ENCODE data around the gene SLIT3. TPM values are rescaled to one million over a fixed set of nuclear protein-coding genes. Genes with fewer than 3 reads are reported as not detected.

The SLIT3 gene
- total RNA-seq, 1 donor from 2014 or later = 0.22 TPM

GRCh38 chr5:168653626-168654025 is 647.3 kb downstream of the SLIT3 start:
- H3K4me2 ChIP-seq = peak overlapping the region; percentile 15
- H3K36me3 Mint-ChIP-seq = no peaks in the 10 kb centered on the region
- peak overlapping the region; percentile 13 for H3K4me3 Mint-ChIP-seq
- H2AFZ ChIP-seq (replicated peaks) = no peak overlapping the region
- peaks cover 9% of the 10 kb centered on the region for H3K9me3 Mint-ChIP-seq
- peaks cover 14% of the 10 kb centered on the region for H4K20me1 ChIP-seq (ENCODE audit: low read depth)
- TF ChIP-seq EZH2 (IDR thresholded peaks at IDR 0.05) (no peak), EZH2phosphoT487 (IDR thresholded peaks at IDR 0.05) (no peak), CTCF (IDR thresholded peaks at IDR 0.05) (no peak)
- peaks cover 10% of the 10 kb centered on the region for H3K4me1 ChIP-seq
- H3K4me3 ChIP-seq = no peak overlapping the region
- H3K9me3 ChIP-seq (ENCODE audit: low read depth) = no peaks in the 10 kb centered on the region
- H3F3A ChIP-seq (ENCODE audit: low read depth) = peaks cover 15% of the 10 kb centered on the region
- H3K36me3 ChIP-seq = no peaks in the 10 kb centered on the region
- no peaks in the 10 kb centered on the region for H3K79me2 ChIP-seq (ENCODE audit: low read depth)
- no peak overlapping the region for H3K9ac ChIP-seq
- no peak overlapping the region for H3K27ac ChIP-seq
- H3K27me3 ChIP-seq = peaks cover 12% of the 10 kb centered on the region
- no peak overlapping the region for H3K27ac Mint-ChIP-seq
- H3K27me3 Mint-ChIP-seq (ENCODE audit: insufficient read depth, low read depth) = peaks cover 23% of the 10 kb centered on the region
- peak; percentile 22 for DNase-seq (ENCODE audit: low spot score)
- peaks cover 18% of the 10 kb centered on the region for H3K4me1 Mint-ChIP-seq

GRCh38 chr5:168651648-168652047 is 649.3 kb downstream of the SLIT3 start:
- no peaks in the 10 kb centered on the region for H3K79me2 ChIP-seq (ENCODE audit: low read depth)
- peaks cover 15% of the 10 kb centered on the region for H3F3A ChIP-seq (ENCODE audit: low read depth)
- peaks cover 12% of the 10 kb centered on the region for H3K27me3 ChIP-seq
- H4K20me1 ChIP-seq (ENCODE audit: low read depth) = peaks cover 14% of the 10 kb centered on the region
- H2AFZ ChIP-seq (replicated peaks) = no peak overlapping the region
- Mint-ChIP-seq H3K27ac (no peak overlapping the region), H3K4me3 (no peak overlapping the region), H3K36me3 (no peaks in the 10 kb centered on the region), H3K27me3 (ENCODE audit: insufficient read depth, low read depth) (peaks cover 18% of the 10 kb centered on the region), H3K9me3 (peaks cover 9% of the 10 kb centered on the region), H3K4me1 (peaks cover 18% of the 10 kb centered on the region)
- no peak for DNase-seq (ENCODE audit: low spot score)
- TF ChIP-seq EZH2 (IDR thresholded peaks at IDR 0.05) = no peak
- TF ChIP-seq CTCF (IDR thresholded peaks at IDR 0.05) = no peak
- TF ChIP-seq EZH2phosphoT487 (IDR thresholded peaks at IDR 0.05) = no peak
- no peak overlapping the region for H3K27ac ChIP-seq
- no peak overlapping the region for H3K9ac ChIP-seq
- no peak overlapping the region for H3K4me3 ChIP-seq
- no peaks in the 10 kb centered on the region for H3K36me3 ChIP-seq
- no peak overlapping the region for H3K4me2 ChIP-seq
- H3K9me3 ChIP-seq (ENCODE audit: low read depth) = no peaks in the 10 kb centered on the region
- H3K4me1 ChIP-seq = peaks cover 10% of the 10 kb centered on the region

GRCh38 chr5:168649306-168649705 is 651.6 kb downstream of the SLIT3 start:
- Histone ChIP-seq H3K9me3 (ENCODE audit: low read depth) (no peaks in the 10 kb centered on the region), H3K79me2 (ENCODE audit: low read depth) (no peaks in the 10 kb centered on the region), H2AFZ (replicated peaks) (no peak overlapping the region), H3K36me3 (no peaks in the 10 kb centered on the region), H3K4me3 (no peak overlapping the region), H4K20me1 (ENCODE audit: low read depth) (peaks cover 7% of the 10 kb centered on the region), H3K9ac (no peak overlapping the region), H3F3A (ENCODE audit: low read depth) (peaks cover 12% of the 10 kb centered on the region), H3K27me3 (peaks cover 6% of the 10 kb centered on the region), H3K4me1 (peaks cover 10% of the 10 kb centered on the region), H3K27ac (no peak overlapping the region), H3K4me2 (no peak overlapping the region)
- Mint-ChIP-seq H3K4me1 (peaks cover 12% of the 10 kb centered on the region), H3K27ac (no peak overlapping the region), H3K27me3 (ENCODE audit: insufficient read depth, low read depth) (peaks cover 17% of the 10 kb centered on the region), H3K9me3 (peaks cover 19% of the 10 kb centered on the region), H3K36me3 (peaks cover 3% of the 10 kb centered on the region), H3K4me3 (no peak overlapping the region)
- TF ChIP-seq EZH2phosphoT487 (IDR thresholded peaks at IDR 0.05) (no peak), CTCF (IDR thresholded peaks at IDR 0.05) (no peak), EZH2 (IDR thresholded peaks at IDR 0.05) (no peak)
- DNase-seq (ENCODE audit: low spot score) = no peak
